ENCODE results near the gene GRM7.

GRM7 gene

DNA sequence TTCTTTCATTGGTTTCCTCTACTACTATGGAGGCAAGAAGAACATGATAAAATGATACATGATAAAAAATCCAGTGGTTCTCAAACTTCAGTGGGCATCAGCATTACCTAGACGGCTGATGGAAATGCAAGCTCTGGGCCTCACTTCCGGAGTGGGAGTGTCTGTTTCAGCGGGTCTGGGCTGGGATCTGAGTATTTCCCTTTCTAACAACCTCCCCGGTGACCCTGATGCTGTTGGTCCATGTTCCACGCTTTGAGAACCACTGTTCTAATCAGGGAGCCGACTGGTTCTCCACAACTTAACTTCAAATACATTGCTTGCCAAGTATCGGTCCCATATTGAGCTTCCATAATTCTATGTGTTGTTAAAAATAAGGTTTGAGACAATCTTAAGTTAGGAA, 928.4 kb downstream of the GRM7 start:
- DNase-seq (ENCODE audit: low spot score): no peak

DNA sequence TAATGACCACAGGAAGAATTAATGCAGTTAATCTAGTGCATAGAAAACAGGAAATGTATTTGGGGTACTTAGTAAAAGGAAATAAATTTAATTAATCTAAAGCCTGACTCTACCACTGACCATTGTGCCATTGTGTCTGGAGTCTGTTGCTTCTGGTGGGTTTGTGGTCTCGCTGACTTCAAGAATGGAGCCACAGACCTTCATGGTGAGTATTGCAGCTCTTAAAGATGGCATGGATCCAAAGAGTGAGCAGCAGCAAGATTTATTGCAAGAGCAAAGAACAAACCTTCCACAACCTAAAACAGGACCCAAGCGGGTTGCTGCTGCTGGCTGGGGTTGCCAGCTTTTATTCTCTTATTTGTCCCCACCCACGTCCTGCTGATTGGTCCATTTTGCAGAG, 929.2 kb downstream of the GRM7 start:
- DNase-seq (ENCODE audit: low spot score): no peak
